HG03432 (cell line): Measurements from ENCODE around the gene SLC2A13.
"Not testable (repeated sequence)": the region's sequence is repeated elsewhere in the genome, so short reads cannot be mapped to it uniquely, and the experiment has no call there.

Source experiments
- ATAC-seq: cut with Tn5 transposase; IDR thresholded peaks from one replicate; pipeline ENCODE4 v1.9.1; 2021; ENCODE audit warnings: mild to moderate bottlenecking, moderate library complexity; ENCODE audit not compliant: unreplicated experiment

Gene SLC2A13

DNA sequence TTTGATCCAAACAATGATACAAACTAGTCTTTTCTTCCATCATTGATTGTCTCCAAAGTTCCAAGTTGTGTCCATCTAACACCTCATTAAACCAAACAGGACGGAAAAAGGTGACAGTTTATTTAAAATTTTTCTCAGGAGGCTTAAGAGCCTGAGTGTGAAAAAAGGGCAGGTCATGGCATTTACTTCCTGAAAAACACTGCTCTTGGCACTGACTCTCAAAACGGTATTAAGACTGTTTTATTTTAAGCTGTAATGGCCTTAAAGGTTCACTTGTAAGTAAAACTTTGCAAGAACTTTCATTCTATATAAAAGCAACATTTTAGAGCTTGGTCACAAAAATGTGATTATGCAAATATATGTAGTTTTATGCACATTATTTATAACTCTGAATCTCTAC is 222.5 kb downstream of the SLC2A13 start:
- ATAC-seq: no peak

DNA sequence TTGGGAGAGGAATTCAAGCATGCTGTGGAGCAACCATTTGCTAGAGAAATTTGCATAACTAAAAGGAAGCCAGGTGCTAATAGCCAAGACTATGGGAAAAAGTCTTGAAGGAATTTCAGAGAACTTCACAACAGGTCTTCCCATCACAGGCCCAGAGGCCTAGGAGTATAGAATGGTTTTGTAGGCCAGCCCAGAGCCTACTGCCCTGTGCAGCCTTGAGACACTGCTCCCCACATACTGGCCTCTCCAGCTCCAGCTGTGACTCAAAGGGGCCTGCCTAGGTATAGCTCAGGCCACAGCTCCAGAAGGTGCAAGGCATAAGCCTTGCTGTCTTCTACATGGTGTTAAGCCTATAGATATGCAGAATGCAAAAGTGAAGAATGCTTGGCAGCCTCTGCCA is 227.1 kb downstream of the SLC2A13 start:
- no peak for ATAC-seq

GRCh38 chr12:39875721-39876120 is 230.2 kb downstream of the SLC2A13 start:
- ATAC-seq: no peak

- no peak for ATAC-seq
Measured at GRCh38 chr12:39874785-39875184, 231.1 kb downstream of the SLC2A13 start.

DNA sequence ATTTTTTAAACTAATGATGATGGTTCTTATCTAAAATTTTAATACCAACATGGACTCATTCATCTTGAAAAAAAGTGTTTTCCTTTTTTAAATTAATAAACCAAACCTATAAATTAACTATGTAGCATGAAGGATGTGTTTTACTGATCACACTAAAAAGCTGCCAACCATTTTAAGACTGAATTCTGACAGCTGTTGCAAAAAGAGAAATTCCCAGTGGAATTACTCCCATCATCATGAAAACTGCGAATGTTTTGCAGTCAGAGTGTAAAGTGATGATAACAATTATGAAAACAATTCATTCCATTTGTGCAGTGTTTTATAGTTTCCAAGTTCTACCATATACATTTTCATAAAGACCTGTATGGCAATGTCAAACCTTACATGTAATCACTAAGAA is 232.8 kb downstream of the SLC2A13 start:
- ATAC-seq: no peak

DNA sequence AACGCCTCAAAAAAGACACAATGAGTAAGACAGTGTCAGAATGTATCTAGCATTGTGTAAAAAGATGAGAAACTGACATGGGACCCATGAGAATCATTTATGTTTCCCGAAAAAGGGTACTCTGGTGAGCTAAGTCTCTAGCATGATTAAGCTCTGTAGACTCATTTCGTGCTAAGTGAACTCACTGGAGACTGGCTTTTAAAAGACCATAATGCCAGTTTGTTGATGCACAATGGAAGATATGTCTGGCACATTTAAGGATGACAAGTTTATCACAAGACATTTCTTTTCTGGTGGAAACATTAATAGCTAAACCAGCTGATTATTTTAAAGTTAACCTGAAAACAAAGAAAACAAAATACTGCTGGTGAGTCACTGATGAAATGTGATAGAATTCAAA is 233.5 kb downstream of the SLC2A13 start:
- no peak for ATAC-seq

DNA sequence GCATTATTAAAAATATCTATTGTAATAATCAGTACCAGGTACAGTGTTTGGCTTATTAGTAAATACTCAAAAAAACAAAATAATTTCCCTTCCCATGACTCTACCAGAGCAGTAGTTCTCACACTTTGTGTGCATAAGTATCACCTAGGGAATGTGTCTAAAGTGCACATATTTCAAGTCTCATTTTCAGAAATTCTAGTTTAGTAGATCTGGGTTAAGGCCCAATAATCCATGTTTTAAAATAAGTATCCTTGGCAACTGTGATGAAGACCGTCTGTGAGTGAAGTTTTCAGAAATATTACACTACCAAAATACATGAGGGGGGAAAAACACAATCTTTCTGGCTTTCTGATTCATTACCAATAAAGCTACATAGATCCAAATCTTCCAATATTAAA is 237.6 kb downstream of the SLC2A13 start:
- ATAC-seq: no peak

DNA sequence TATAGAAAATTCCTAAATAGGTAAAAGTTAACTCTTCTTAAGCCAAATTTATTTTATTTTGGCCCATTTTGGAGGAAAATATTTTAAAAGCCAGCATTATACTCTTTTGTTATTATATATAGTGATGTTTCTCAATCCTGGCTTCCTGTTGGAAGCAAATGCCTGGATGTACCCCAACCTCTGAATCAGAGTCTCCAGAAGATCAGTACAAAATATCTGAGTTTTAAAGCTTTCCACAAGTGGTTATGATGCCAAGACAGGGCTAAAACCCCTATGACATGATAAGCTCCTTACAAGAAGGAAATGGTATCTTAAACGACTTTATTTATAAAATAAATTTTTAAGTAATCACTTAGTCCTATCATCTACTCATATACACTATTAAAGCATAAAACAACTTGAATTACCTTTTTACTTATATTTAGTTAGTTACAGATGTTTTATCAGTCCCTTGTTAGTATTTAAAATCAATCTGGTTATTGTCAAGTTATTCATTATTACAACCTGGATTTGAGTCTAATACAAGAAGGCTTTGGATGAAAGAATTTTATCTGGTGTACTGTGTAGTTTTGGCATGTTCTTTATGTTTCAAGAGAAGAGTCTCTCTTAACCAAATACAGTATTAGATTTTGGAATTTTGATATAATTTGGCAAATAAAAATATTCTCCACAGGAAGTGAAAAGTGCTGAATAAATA is 238.1 kb downstream of the SLC2A13 start:
- ATAC-seq: no peak

- no peak for ATAC-seq
Measured at GRCh38 chr12:39866135-39866534, 239.7 kb downstream of the SLC2A13 start.

- no peak for ATAC-seq
Measured at GRCh38 chr12:39860695-39861094, 245.2 kb downstream of the SLC2A13 start.

DNA sequence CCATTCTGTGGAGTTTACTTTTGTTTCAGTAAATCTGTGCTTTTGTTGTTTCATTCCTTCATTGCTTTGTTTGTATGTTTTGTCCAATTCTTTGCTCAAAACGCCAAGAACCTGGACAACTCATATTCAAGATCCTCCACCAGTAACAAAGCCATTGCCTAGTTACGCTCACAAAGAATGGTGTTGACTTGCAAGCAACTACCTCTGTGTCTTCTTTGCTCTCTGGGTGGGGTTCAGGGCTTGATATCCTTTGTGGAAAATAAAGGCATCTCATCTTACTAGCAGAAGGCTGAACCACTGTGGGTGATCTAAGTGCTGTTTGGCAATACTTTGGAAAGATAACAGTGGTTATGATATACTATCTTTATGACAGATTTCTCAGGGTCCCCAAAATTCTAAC is 252.9 kb downstream of the SLC2A13 start:
- ATAC-seq: no peak

DNA sequence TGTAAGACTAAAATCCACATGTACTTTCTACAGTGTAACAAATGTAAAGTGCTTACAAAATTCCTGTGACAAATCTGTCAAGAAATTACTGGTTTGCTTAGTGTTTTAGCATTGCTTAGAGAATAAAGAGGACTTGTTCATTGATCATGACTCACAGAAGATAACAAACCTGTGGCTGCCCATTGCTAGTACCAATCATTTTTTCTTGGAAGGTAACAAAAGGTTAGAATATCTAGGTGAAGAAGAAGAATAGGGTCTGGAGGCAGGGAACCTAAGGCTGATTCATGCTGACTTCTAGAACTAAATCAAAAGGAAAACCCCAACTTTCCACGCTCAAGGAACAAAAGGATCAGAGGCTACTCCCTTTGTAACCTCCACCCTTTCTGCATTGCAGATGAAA is 253.5 kb downstream of the SLC2A13 start:
- no peak for ATAC-seq

- ATAC-seq: not testable (repeated sequence)
Measured at GRCh38 chr12:39848218-39848617, 257.7 kb downstream of the SLC2A13 start.

GRCh38 chr12:39846971-39847650 is 258.8 kb downstream of the SLC2A13 start:
- peak; percentile 62 for ATAC-seq

- ATAC-seq: no peak
Measured at GRCh38 chr12:39846304-39846703, 259.6 kb downstream of the SLC2A13 start.

GRCh38 chr12:39840422-39840821 is 265.5 kb downstream of the SLC2A13 start:
- ATAC-seq: no peak

DNA sequence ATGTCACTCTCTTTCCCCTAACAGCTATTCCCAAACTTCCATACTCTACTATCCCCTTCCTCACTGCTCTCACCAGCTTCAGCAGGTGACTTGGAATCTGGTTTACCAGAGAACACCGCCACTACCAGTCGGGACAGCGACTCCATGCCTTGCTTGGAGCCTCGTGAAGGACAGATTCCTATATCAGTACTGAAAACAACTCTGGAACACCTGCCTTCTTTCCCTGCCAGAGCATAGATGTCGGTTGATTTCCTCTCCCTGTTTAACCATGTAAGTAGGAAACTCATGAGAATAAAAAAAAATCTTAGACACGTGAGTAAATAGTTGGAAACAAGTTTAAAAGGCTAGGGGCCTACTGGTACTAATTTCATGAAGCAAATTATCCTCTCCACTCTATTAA is 266.8 kb downstream of the SLC2A13 start:
- no peak for ATAC-seq

- ATAC-seq: peak; percentile 83
Measured at GRCh38 chr12:39835517-39836489, 270.1 kb downstream of the SLC2A13 start.

DNA sequence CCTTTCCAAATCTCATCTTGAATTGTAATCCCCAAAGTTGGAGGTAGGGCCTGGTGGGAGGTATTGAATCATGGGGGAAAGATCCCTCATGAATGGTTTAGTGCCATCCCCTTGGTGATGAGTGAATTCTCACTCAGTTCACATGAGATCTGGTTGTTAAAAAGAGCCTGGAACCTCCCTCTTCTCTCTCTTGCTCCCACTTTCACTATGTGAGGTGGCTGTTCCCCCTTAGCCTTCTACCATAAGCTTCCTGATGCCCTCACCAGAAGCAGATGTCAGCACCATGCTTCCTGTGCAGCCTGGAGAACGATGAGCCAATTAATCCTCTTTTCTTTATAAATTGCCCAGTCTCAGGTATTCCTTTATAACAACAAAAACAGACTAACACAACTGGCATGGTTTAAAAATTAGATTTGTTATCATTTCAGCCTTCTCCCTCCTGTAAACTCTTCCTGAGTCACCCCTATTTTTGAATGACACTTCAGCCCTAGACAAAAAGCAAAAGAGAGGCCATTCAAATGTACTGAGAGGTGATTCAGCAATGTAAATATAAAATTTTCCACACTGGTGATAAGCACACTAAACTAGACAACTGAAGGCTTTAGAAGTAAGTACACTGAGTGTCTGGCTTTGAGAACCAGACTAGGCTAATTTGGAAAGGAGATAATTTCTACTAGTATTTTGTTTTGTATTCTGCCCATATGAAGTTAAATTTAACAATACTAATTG is 274.1 kb downstream of the SLC2A13 start:
- peak; percentile 34 for ATAC-seq

DNA sequence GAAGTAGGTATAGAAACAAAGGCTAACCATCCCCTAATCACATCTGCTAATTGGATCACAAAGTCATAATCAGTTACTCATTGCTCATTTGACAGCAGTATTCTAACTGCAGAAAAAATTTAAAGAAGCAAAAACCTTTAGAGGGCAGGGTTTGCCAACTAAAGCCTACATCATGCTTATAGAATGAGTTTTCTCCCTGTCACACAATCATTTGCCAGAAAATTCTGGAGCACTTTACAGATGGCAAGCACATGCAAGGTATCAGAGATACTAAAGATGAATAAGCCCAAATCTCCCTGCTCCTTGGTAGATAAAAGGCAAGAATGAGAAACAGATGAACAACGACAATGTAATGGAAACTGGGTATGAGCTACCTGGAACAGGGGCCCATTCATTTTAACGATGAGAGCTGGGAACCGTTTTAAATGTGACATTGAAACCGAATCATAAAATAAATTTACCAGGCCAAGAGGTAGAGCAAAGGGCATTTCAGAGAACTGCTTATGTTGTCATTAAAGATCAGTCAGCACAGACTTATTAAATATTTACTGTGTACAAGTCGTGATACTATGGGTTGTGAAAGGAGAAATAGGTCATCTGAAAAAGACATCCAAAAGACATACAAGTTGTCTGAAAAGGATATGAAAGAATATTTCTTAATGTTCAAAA is 274.9 kb downstream of the SLC2A13 start:
- ATAC-seq: no peak
